Measurements from ENCODE around the gene EEF1E1. TPM values are rescaled to one million over a fixed set of nuclear protein-coding genes. Genes with fewer than 3 reads are reported as not detected.
"Not testable (repeated sequence)": the region's sequence is repeated elsewhere in the genome, so short reads cannot be mapped to it uniquely, and the experiment has no call there.

Gene EEF1E1
- total RNA-seq, 2 donors from 2014 or later, result 35.9 to 38.2 TPM

DNA sequence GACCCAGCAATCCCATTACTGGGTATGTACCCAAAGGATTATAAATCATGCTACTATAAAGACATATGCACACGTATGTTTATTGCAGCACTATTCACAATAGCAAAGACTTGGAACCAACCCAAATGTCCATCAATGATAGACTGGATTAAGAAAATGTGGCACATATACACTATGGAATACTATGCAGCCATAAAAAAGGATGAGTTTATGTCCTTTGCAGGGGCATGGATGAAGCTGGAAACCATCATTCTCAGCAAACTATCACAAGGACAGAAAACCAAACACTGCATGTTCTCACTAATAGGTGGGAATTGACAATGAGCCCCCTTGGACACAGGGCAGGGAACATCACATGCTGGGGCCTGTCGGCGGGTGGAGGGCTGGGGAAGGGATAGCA, 68.2 kb downstream of the EEF1E1 start:
- H3K4me3 Mint-ChIP-seq; DNase-seq (ENCODE audit: low spot score); ATAC-seq; H3K9me3 Mint-ChIP-seq; H3K27me3 Mint-ChIP-seq; H3K27ac Mint-ChIP-seq: not testable (repeated sequence)
- Mint-ChIP-seq H3K36me3 (peaks cover 32% of the 10 kb centered on the region), H3K4me1 (ENCODE audit: low read depth in 2 of 2) (peaks cover 49 to 52% of the 10 kb centered on the region in 2 donors)

DNA sequence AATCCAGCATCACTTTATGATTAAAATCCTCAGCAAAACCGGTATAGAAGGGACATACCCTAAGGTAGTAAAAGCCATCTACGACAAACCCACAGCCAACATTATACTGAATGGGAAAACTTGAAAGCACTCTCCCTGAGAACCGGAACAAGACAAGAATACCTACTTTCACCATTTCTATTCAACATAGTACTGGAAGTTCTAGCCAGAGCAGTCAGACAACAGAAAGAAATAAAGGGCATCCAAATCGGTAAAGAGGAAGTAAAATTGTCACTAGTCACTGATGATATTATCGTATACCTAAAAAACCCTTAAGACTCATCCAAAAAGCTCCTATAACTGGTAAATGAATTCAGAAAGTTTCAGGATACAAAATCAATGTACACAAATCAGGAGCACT, 71.4 kb downstream of the EEF1E1 start:
- Mint-ChIP-seq H3K27me3 (no peaks in the 10 kb centered on the region), H3K4me3 (no peak overlapping the region), H3K9me3 (peaks cover 4% of the 10 kb centered on the region), H3K27ac (no peak overlapping the region), H3K36me3 (peaks cover 27% of the 10 kb centered on the region), H3K4me1 (ENCODE audit: low read depth in 2 of 2) (peaks cover 35 to 40% of the 10 kb centered on the region in 2 donors)
- DNase-seq (ENCODE audit: low spot score) (no peak), ATAC-seq (no peak)

Other genes starting within 250 kb of the EEF1E1 start
- 100 to 1,000 TPM in 1 of 2 donors, 10 to 100 TPM in 1; 54.9 to 110 TPM for gene TXNDC5, start 191.8 kb downstream of the EEF1E1 start, total RNA-seq
- gene BLOC1S5, start 38.2 kb downstream of the EEF1E1 start, total RNA-seq, result 10 to 100 TPM; 12.2 to 15.8 TPM

All from natural killer cell treated with Interleukin-12 subunit alpha and Interleukin-12 subunit beta and Interleukin-15 and Interleukin-18, amount 100 ng/mL, for 72 hours (primary cell).